HepG2 (cell line): ENCODE results near the gene RGS7. TPM values are rescaled to one million over a fixed set of nuclear protein-coding genes. Genes with fewer than 3 reads are reported as not detected.

ENCODE experiments used
- ATAC-seq: fragments of 200-7000 bp; cut with Tn5 transposase; 3 replicates; pipeline ENCODE4 v1.9.1; 2020; ENCODE audit warnings: mild to moderate bottlenecking, moderate library complexity
- BruUV-seq: library from RNA; stranded (reverse); fragments of 400-500 nt; replicated peaks from 2 replicates; lab custom pipeline; 2021; lab: Mats Ljungman, UMichigan
- CTCF ChIA-PET: fragments of 300-600 bp; formaldehyde crosslinking; extraction: SDS; loops from one replicate; lab custom pipeline; 2021; ENCODE audit warnings: low total read pairs, inconsistent platforms, low intra/inter-chr PET ratio; lab: Yijun Ruan, JAX
- POLR2A ChIA-PET: fragments of 350-600 bp; sonication (Branson Sonifier 250); formaldehyde crosslinking; loops from one replicate; lab custom pipeline; 2020; ENCODE audit warnings: antibody characterized with exemption, inconsistent platforms; lab: Yijun Ruan, JAX
- DNase-seq: peaks from one replicate; pipeline ENCODE4 v3.0.0-alpha.2; 2015; ENCODE audit warnings: low spot score
- FAIRE-seq: peaks from 3 replicates; lab custom pipeline; 2011; peaks lifted over from hg19 to GRCh38; lab: Jason Lieb, UNC
- H2AFZ ChIP-seq: one replicate; pipeline ENCODE4 v1.6.1; 2011; ENCODE audit warnings: low read length, inconsistent platforms
- H3K27ac ChIP-seq: fragments of 300-600 bp; 3 replicates; pipeline ENCODE4 v1.8.0; 2011; ENCODE audit warnings: mixed run types, mild to moderate bottlenecking, mixed read lengths, low read length, inconsistent platforms; ENCODE audit not compliant: insufficient read depth; ENCODE audit errors: extremely low read length
- H3K27me3 ChIP-seq, 2 experiments: fragments of 200-600 bp in 1 of 2; 2 replicates in 1 of 2; 3 replicates in 1 of 2; pipeline versions ENCODE4 v1.6.0 to v1.8.0; 2011; ENCODE audit warnings: low read length in 2 of 2, mild to moderate bottlenecking in 2 of 2, moderate library complexity in 2 of 2, inconsistent platforms in 1 of 2; ENCODE audit not compliant: insufficient read depth in 2 of 2, control insufficient read depth in 1 of 2
- H3K36me3 ChIP-seq, 2 experiments: fragments of 200-600 bp in 1 of 2; replicated peaks in 1 of 2; 2 replicates in 1 of 2; 3 replicates in 1 of 2; pipeline versions ENCODE4 v1.5.1 to v1.8.0; 2011; ENCODE audit warnings: low read length in 2 of 2, inconsistent platforms in 1 of 2; ENCODE audit not compliant: insufficient read depth in 2 of 2, control insufficient read depth in 1 of 2
- H3K4me1 ChIP-seq: 2 replicates; pipeline ENCODE4 v1.5.1; 2012; ENCODE audit warnings: low read length, inconsistent platforms; ENCODE audit not compliant: insufficient read depth
- H3K4me2 ChIP-seq: 2 replicates; pipeline ENCODE4 v1.6.0; 2011; ENCODE audit warnings: low read depth, low read length, inconsistent platforms
- H3K4me3 ChIP-seq, 3 experiments: fragments of 200-600 bp in 1 of 3; sonication (generic), shearing (Covaris generic) in 1 of 3; replicated peaks in 1 of 3; 2 replicates each; pipeline ENCODE4 v1.5.1; 2011 to 2016; ENCODE audit warnings: low read length in 3 of 3, inconsistent platforms in 2 of 3, low read depth in 2 of 3, mild to moderate bottlenecking in 2 of 3, control low read depth in 1 of 3, mixed read lengths in 1 of 3; ENCODE audit not compliant: insufficient read depth in 1 of 3
- H3K79me2 ChIP-seq: one replicate; pipeline ENCODE4 v1.6.1; 2011; ENCODE audit warnings: low read length, inconsistent platforms; ENCODE audit not compliant: insufficient read depth
- H3K9ac ChIP-seq: 2 replicates; pipeline ENCODE4 v1.6.0; 2011; ENCODE audit warnings: mild to moderate bottlenecking, low read depth, low read length, inconsistent platforms; ENCODE audit not compliant: insufficient read depth
- H3K9me3 ChIP-seq: 2 replicates; pipeline ENCODE4 v1.5.1; 2012; ENCODE audit warnings: mild to moderate bottlenecking, low read length
- H4K20me1 ChIP-seq: 2 replicates; pipeline ENCODE4 v1.6.0; 2011; ENCODE audit warnings: inconsistent platforms, mild to moderate bottlenecking, low read length, moderate library complexity; ENCODE audit not compliant: insufficient read depth
- BHLHE40 ChIP-seq: IDR thresholded peaks from 2 replicates; pipeline ENCODE4 v1.6.1; 2011; ENCODE audit warnings: low read length, improper control_type of control experiment
- BRD4 ChIP-seq: sonication (generic); formaldehyde crosslinking; IDR thresholded peaks from 2 replicates; pipeline ENCODE4 v1.4.0; 2020; ENCODE audit warnings: missing genetic modification reagents
- EED ChIP-seq: sonication (generic); formaldehyde crosslinking; IDR thresholded peaks from 2 replicates; pipeline ENCODE4 v1.5.0; 2020; ENCODE audit warnings: mild to moderate bottlenecking, missing genetic modification reagents
- GFI1 ChIP-seq: sonication (generic); formaldehyde crosslinking; IDR thresholded peaks from 2 replicates; pipeline ENCODE4 v1.5.0; 2020; ENCODE audit warnings: missing genetic modification reagents, mild to moderate bottlenecking, borderline replicate concordance
- HDAC2 ChIP-seq: sonication (generic); formaldehyde crosslinking; IDR thresholded peaks from 2 replicates; pipeline ENCODE4 v1.4.0; 2020; ENCODE audit warnings: missing genetic modification reagents
- HNRNPUL1 ChIP-seq: fragments of 200-400 bp; formaldehyde crosslinking; IDR thresholded peaks from 2 replicates; pipeline ENCODE4 v1.6.1; 2017; ENCODE audit warnings: low read depth, mild to moderate bottlenecking, low read length, moderate library complexity
- NFKB2 ChIP-seq: sonication (generic); formaldehyde crosslinking; IDR thresholded peaks from 2 replicates; pipeline ENCODE4 v1.4.0; 2020; ENCODE audit warnings: missing genetic modification reagents, borderline replicate concordance
- PAX8 ChIP-seq: sonication (generic); formaldehyde crosslinking; IDR thresholded peaks from 2 replicates; pipeline ENCODE4 v1.8.0; 2022; ENCODE audit warnings: mild to moderate bottlenecking, missing genetic modification reagents, borderline replicate concordance
- REPIN1 ChIP-seq: sonication (generic); formaldehyde crosslinking; IDR thresholded peaks from 2 replicates; pipeline ENCODE4 v1.8.0; 2022; ENCODE audit warnings: missing genetic modification reagents, low read depth, mild to moderate bottlenecking, borderline replicate concordance
- RNF219 ChIP-seq: sonication (generic); formaldehyde crosslinking; IDR thresholded peaks from 2 replicates; pipeline ENCODE4 v1.5.0; 2020; ENCODE audit warnings: mild to moderate bottlenecking, missing genetic modification reagents
- TCF7L2 ChIP-seq: IDR thresholded peaks from 2 replicates; pipeline ENCODE4 v1.6.1; 2011; ENCODE audit warnings: mild to moderate bottlenecking, low read depth, low read length, moderate library complexity
- U2AF2 ChIP-seq: fragments of 200-400 bp; formaldehyde crosslinking; IDR thresholded peaks from 2 replicates; pipeline ENCODE4 v1.6.1; 2017; ENCODE audit warnings: low read depth, mild to moderate bottlenecking, low read length
- ZKSCAN8 ChIP-seq: IDR thresholded peaks from 2 replicates; pipeline ENCODE4 v1.6.1; 2016; ENCODE audit warnings: borderline replicate concordance, missing genetic modification reagents, missing compliant biosample characterization
- ZNF180 ChIP-seq: sonication (generic); formaldehyde crosslinking; IDR thresholded peaks from 2 replicates; pipeline ENCODE4 v1.4.0; 2020; ENCODE audit warnings: low read depth, missing genetic modification reagents, borderline replicate concordance
- ZNF256 ChIP-seq: sonication (generic); formaldehyde crosslinking; conservative IDR thresholded peaks from 2 replicates; pipeline ENCODE4 v1.4.0; 2020; ENCODE audit warnings: missing genetic modification reagents
- ZNF354B ChIP-seq: sonication (generic); formaldehyde crosslinking; IDR thresholded peaks from 2 replicates; pipeline ENCODE4 v1.8.0; 2022; ENCODE audit warnings: mild to moderate bottlenecking, missing genetic modification reagents
- WGBS: methylation state at CpG from one replicate; pipeline ENCODE4 v1.1.6; 2017; ENCODE audit warnings: low lambda C conversion rate; 5-methylcytosine and 5-hydroxymethylcytosine counted together
- in situ Hi-C: cut with HindIII; loops from 2 replicates; pipeline ENCODE4 v1.10.0; 2017; ENCODE audit warnings: low pct_unique_long_range_greater_than_20kb; ENCODE audit not compliant: extremely low pct_ligation_motif_present
- intact Hi-C: fragments of 100-400 bp; cut with micrococcal nuclease; formaldehyde crosslinking; loops from one replicate; pipeline ENCODE4 v1.10.0; 2022; ENCODE audit not compliant: unreplicated experiment
- polyA plus RNA-seq, 8 experiments: library from polyadenylated mRNA; depleted of rRNA in 3 of 8; stranded (reverse) in 7 of 8; unstranded in 1 of 8; fragments of >200 nt; fragmentation: Illumina TruSeq in 4 of 8; extraction: Trizol in 4 of 8; gene quantifications; 2 replicates each; pipeline versions ENCODE4 v1.2.1 to v1.2.3, GENCODE V29; 2011 to 2016; ENCODE audit warnings: low read depth in 4 of 8, missing spikeins in 1 of 8, mixed read lengths in 1 of 8; ENCODE audit not compliant: insufficient read depth in 1 of 8
- total RNA-seq, 5 experiments: library from RNA; depleted of rRNA; stranded (reverse); fragments of >200 nt; fragmentation: Illumina TruSeq; extraction: Trizol; gene quantifications; 2 replicates each; pipeline ENCODE4 v1.2.3, GENCODE V29; 2016; ENCODE audit warnings: low read depth in 1 of 5
- TF ChIP-seq, protein P1 (sequence below): sonication (generic); formaldehyde crosslinking; IDR thresholded peaks from 2 replicates; pipeline ENCODE4 v1.4.0; 2020; ENCODE audit warnings: missing genetic modification reagents
- TF ChIP-seq, protein P2 (sequence below): sonication (generic); formaldehyde crosslinking; IDR thresholded peaks from 2 replicates; pipeline ENCODE4 v1.9.0; 2021; ENCODE audit warnings: missing genetic modification reagents, mild to moderate bottlenecking, borderline replicate concordance

Gene RGS7
- total and polyA plus RNA-seq, 2 of the 13 experiments (the other 11 are each of a cell fraction or from before 2014, with no cell fraction given), result not detected

DNA sequence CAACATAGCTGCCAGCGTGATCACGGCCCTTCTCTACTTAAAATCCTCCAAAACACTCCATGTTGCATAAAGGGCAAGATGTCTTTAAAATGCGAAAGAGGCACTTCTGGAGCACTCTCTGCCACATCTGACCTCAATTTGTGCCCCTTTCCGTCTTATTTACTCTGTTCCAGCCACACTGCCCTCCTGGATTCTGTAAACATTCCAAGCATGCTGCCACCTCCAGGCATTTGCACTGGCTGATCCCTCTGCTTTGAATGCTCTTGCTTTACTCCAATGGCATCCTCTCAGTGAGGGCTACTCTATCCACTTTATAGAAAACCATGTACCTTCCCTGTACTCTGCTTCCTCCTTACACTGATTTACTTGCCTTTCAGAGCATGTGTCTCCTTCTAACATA lies 5.3 kb upstream of the RGS7 start:
- H3K4me3 ChIP-seq, result no peak overlapping the region
- in situ Hi-C loops, result no loop called here

More for the DNA sequence above, 5.3 kb upstream of the RGS7 start:
- Histone ChIP-seq H3K9ac (no peak overlapping the region), H3K36me3 (no peaks in the 10 kb centered on the region), H3K4me1 (no peaks in the 10 kb centered on the region), H3K27me3 (peaks cover 0 to 8% of the 10 kb centered on the region in 2 experiments; a peak in 3 of 5 replicates), H2AFZ (no peak overlapping the region), H3K9me3 (no peaks in the 10 kb centered on the region), H3K4me2 (no peak overlapping the region), H4K20me1 (no peaks in the 10 kb centered on the region), H3K27ac (no peak overlapping the region), H3K79me2 (no peaks in the 10 kb centered on the region)
- DNase-seq (no peak), FAIRE-seq (no peak), ATAC-seq (no peak)
- intact Hi-C loops, result no loop called here
- POLR2A ChIA-PET, result no interaction called here
- WGBS, result 0% methylated on average over 4 of the region's 4 CpGs
- TF ChIP-seq NFKB2 (CRISPR knock-in tag) (no peak), BRD4 (CRISPR knock-in tag) (no peak), ZKSCAN8 (CRISPR knock-in tag) (no peak), ZNF354B (CRISPR knock-in tag) (no peak), EED (CRISPR knock-in tag) (no peak), ZNF256 (CRISPR knock-in tag) (no peak), REPIN1 (no peak), ZNF180 (no peak), TCF7L2 (no peak), HNRNPUL1 (no peak), BHLHE40 (no peak), HDAC2 (CRISPR knock-in tag) (no peak), PAX8 (no peak), GFI1 (no peak), RNF219 (CRISPR knock-in tag) (no peak), U2AF2 (no peak)
- TF ChIP-seq, protein P1, sequence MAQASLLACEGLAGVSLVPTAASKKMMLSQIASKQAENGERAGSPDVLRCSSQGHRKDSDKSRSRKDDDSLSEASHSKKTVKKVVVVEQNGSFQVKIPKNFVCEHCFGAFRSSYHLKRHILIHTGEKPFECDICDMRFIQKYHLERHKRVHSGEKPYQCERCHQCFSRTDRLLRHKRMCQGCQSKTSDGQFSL (CRISPR knock-in tag), result no peak
- TF ChIP-seq, protein P2, sequence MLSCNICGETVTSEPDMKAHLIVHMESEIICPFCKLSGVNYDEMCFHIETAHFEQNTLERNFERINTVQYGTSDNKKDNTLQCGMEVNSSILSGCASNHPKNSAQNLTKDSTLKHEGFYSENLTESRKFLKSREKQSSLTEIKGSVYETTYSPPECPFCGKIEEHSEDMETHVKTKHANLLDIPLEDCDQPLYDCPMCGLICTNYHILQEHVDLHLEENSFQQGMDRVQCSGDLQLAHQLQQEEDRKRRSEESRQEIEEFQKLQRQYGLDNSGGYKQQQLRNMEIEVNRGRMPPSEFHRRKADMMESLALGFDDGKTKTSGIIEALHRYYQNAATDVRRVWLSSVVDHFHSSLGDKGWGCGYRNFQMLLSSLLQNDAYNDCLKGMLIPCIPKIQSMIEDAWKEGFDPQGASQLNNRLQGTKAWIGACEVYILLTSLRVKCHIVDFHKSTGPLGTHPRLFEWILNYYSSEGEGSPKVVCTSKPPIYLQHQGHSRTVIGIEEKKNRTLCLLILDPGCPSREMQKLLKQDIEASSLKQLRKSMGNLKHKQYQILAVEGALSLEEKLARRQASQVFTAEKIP (CRISPR knock-in tag), result no peak
- BruUV-seq, result no TSS peak
- CTCF ChIA-PET, result no interaction called here
